ENCODE data around the gene KRTAP6-2. TPM values are rescaled to one million over a fixed set of nuclear protein-coding genes. Genes with fewer than 3 reads are reported as not detected.

The KRTAP6-2 gene
- total and polyA plus RNA-seq, 2 donors (not counting 1 experiment from before 2014, with no cell fraction given): not detected

DNA sequence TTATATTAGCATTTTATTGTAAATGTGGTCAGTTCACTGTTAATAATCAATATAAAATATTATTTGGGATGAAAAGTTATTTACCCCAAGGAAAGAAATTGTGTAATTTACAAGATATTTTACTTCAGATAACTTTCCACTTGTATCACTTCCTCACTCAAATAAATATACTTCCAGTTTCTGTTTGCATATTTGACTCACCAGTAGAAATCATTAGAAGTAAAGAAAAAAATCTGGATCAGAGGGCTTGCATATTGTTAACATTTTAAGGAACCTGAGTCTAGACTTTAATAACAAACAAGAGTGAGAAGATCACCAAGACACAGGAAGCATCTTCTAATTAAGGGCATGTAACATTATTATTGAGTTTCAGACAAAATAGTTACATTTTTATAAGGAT, 21.4 kb upstream of the KRTAP6-2 start:
- no peaks in the 10 kb centered on the region for H3K27me3 Mint-ChIP-seq
- DNase-seq (no peak), ATAC-seq (ENCODE audit: low read depth) (no peak)
- Histone ChIP-seq H2AFZ (ENCODE audit: insufficient read depth, low read depth, low read length, poor library complexity, severe bottlenecking) (no peak overlapping the region), H3K4me3 (ENCODE audit: control extremely low read depth in 1 of 5, extremely low read depth in 1 of 5, insufficient read depth in 1 of 5, low read depth in 2 of 5, low read length in 4 of 5) (no peak overlapping the region), H3K4me1 (ENCODE audit: control insufficient read depth in 2 of 2, insufficient read depth in 2 of 2, low read length in 2 of 2) (no peaks in the 10 kb centered on the region), H3K9me3 (ENCODE audit: control extremely low read depth in 1 of 3, control insufficient read depth in 2 of 3, insufficient read depth in 1 of 3, low read length in 2 of 3) (peaks cover 0 to 11% (median 2%) of the 10 kb centered on the region in 3 donors), H4K20me1 (ENCODE audit: control insufficient read depth, insufficient read depth, low read length, poor library complexity, severe bottlenecking) (no peaks in the 10 kb centered on the region), H3K36me3 (replicated peaks in 1 of 2; ENCODE audit: control extremely low read depth in 1 of 2, control insufficient read depth in 1 of 2, extremely low read depth in 1 of 2, insufficient read depth in 2 of 2, low read length in 1 of 2) (no peaks in the 10 kb centered on the region), H3K27ac (ENCODE audit: low read length in 2 of 2) (no peak overlapping the region), H3K4me2 (replicated peaks; ENCODE audit: low read depth, low read length, poor library complexity, severe bottlenecking) (no peak overlapping the region), H3K9ac (ENCODE audit: low read length) (no peak overlapping the region), H3K79me2 (ENCODE audit: control insufficient read depth, insufficient read depth, low read length) (no peaks in the 10 kb centered on the region), H3K27me3 (replicated peaks in 1 of 4; ENCODE audit: control extremely low read depth in 1 of 4, control insufficient read depth in 3 of 4, insufficient read depth in 4 of 4, low read length in 3 of 4) (no peaks in the 10 kb centered on the region)
- POLR2A ChIA-PET: no interaction called here
- H3K27ac Mint-ChIP-seq: no peak overlapping the region
- no peak overlapping the region for H3K4me3 Mint-ChIP-seq
- CTCF ChIA-PET: no interaction called here
- H3K4me1 Mint-ChIP-seq: no peaks in the 10 kb centered on the region
- TF ChIP-seq, protein P1, sequence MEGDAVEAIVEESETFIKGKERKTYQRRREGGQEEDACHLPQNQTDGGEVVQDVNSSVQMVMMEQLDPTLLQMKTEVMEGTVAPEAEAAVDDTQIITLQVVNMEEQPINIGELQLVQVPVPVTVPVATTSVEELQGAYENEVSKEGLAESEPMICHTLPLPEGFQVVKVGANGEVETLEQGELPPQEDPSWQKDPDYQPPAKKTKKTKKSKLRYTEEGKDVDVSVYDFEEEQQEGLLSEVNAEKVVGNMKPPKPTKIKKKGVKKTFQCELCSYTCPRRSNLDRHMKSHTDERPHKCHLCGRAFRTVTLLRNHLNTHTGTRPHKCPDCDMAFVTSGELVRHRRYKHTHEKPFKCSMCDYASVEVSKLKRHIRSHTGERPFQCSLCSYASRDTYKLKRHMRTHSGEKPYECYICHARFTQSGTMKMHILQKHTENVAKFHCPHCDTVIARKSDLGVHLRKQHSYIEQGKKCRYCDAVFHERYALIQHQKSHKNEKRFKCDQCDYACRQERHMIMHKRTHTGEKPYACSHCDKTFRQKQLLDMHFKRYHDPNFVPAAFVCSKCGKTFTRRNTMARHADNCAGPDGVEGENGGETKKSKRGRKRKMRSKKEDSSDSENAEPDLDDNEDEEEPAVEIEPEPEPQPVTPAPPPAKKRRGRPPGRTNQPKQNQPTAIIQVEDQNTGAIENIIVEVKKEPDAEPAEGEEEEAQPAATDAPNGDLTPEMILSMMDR (IDR thresholded peaks at IDR 0.05): no peak
- TF ChIP-seq EZH2 (IDR thresholded peaks at IDR 0.05; ENCODE audit: borderline replicate concordance, insufficient read depth, low read depth, low read length, poor library complexity, severe bottlenecking): no peak
- H3K9me3 Mint-ChIP-seq (ENCODE audit: insufficient read depth): no peaks in the 10 kb centered on the region
- intact Hi-C loops (cut with micrococcal nuclease): no loop called here

DNA sequence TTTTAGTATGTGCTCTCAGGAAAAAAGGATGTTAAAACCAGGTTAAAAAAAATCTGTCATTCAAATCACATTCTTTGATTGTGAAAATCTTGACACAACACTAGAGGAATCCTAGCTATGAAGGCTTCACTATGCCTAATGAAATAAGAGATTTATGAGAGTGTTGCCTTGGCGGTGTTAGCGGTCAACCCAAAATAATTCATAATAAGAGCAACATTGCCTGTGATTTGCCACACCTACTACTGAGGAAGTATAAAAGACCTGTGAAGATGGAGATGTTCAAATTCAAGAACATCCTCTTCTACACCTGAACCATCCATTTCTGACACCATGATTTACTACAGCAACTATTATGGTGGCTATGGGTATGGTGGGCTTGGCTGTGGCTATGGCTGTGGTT, 17.4 kb upstream of the KRTAP6-2 start, which contains the start of gene KRTAP20-1:
KRTAP20-1 (plus strand) TSS at position 301 of the 400 bp plus-strand sequence; CDS start at position 331, 30 bp downstream.
- ATAC-seq (ENCODE audit: low read depth) (no peak), DNase-seq (no peak)
- Histone ChIP-seq H3K9ac (ENCODE audit: low read length) (no peak within 1 kb of the TSS), H3K4me1 (ENCODE audit: control insufficient read depth in 2 of 2, insufficient read depth in 2 of 2, low read length in 2 of 2) (no peaks in the 10 kb centered on the region), H3K36me3 (replicated peaks in 1 of 2; ENCODE audit: control extremely low read depth in 1 of 2, control insufficient read depth in 1 of 2, extremely low read depth in 1 of 2, insufficient read depth in 2 of 2, low read length in 1 of 2) (no peaks in the 10 kb centered on the region), H3K27ac (ENCODE audit: low read length in 2 of 2) (no peak within 1 kb of the TSS), H3K27me3 (replicated peaks in 1 of 4; ENCODE audit: control extremely low read depth in 1 of 4, control insufficient read depth in 3 of 4, insufficient read depth in 4 of 4, low read length in 3 of 4) (no peaks in the 10 kb centered on the region), H3K79me2 (ENCODE audit: control insufficient read depth, insufficient read depth, low read length) (no peaks in the 10 kb centered on the region), H3K9me3 (ENCODE audit: control extremely low read depth in 1 of 3, control insufficient read depth in 2 of 3, insufficient read depth in 1 of 3, low read length in 2 of 3) (peaks cover 0 to 5% (median 0%) of the 10 kb centered on the region in 3 donors), H3K4me3 (ENCODE audit: control extremely low read depth in 1 of 5, extremely low read depth in 1 of 5, insufficient read depth in 1 of 5, low read depth in 2 of 5, low read length in 4 of 5) (no peak within 1 kb of the TSS), H2AFZ (ENCODE audit: insufficient read depth, low read depth, low read length, poor library complexity, severe bottlenecking) (no peak within 1 kb of the TSS), H4K20me1 (ENCODE audit: control insufficient read depth, insufficient read depth, low read length, poor library complexity, severe bottlenecking) (no peaks in the 10 kb centered on the region), H3K4me2 (replicated peaks; ENCODE audit: low read depth, low read length, poor library complexity, severe bottlenecking) (no peak within 1 kb of the TSS)
- Mint-ChIP-seq H3K9me3 (ENCODE audit: insufficient read depth) (peaks cover under 1% of the 10 kb centered on the region), H3K27ac (no peak within 1 kb of the TSS), H3K4me1 (no peaks in the 10 kb centered on the region), H3K27me3 (no peaks in the 10 kb centered on the region), H3K4me3 (no peak within 1 kb of the TSS)
- WGBS (ENCODE audit: insufficient coverage): no CpG with 5 or more reads among the region's 2 CpGs
- CTCF ChIA-PET: no interaction called here
- POLR2A ChIA-PET: no interaction called here
- intact Hi-C loops (cut with micrococcal nuclease): no loop called here
- TF ChIP-seq, protein P1 (IDR thresholded peaks at IDR 0.05): no peak
- no peak for TF ChIP-seq EZH2 (IDR thresholded peaks at IDR 0.05; ENCODE audit: borderline replicate concordance, insufficient read depth, low read depth, low read length, poor library complexity, severe bottlenecking)
